Astrocyte of the spinal cord (primary cell): ENCODE data around the gene KCTD18.

Experiments
- DNase-seq: peaks from one replicate; pipeline ENCODE4 v3.0.0; 2011; ENCODE audit warnings: low read depth, low spot score
- H3K4me3 ChIP-seq: 2 replicates; pipeline ENCODE4 v1.5.1; 2011; ENCODE audit warnings: low read depth, mild to moderate bottlenecking, low read length, moderate library complexity
- CTCF ChIP-seq: IDR thresholded peaks from 2 replicates; pipeline ENCODE4 v1.5.1; 2012; ENCODE audit warnings: low read depth, mild to moderate bottlenecking, low read length, inconsistent platforms
- in situ Hi-C: cut with HindIII; loops from 2 replicates; pipeline ENCODE4 v1.10.0; 2017; ENCODE audit warnings: low sequenced_read_pairs

The KCTD18 gene

GRCh38 chr2:200482194-200482593 lies 27.7 kb downstream of the KCTD18 start:
- TF ChIP-seq CTCF, result no peak
- H3K4me3 ChIP-seq, result no peak overlapping the region
- DNase-seq, result no peak
- in situ Hi-C loops, result no loop called here

GRCh38 chr2:200479692-200480265 lies 30.1 kb downstream of the KCTD18 start:
- no peak overlapping the region for H3K4me3 ChIP-seq
- peak; percentile 81 for DNase-seq
- in situ Hi-C loops, result no loop called here
- TF ChIP-seq CTCF, result no peak

GRCh38 chr2:200477667-200478131 lies 32.2 kb downstream of the KCTD18 start:
- in situ Hi-C loops, result no loop called here
- no peak for DNase-seq
- no peak for TF ChIP-seq CTCF
- H3K4me3 ChIP-seq, result no peak overlapping the region

- no peak for DNase-seq
- in situ Hi-C loops, result no loop called here
- no peak overlapping the region for H3K4me3 ChIP-seq
- no peak for TF ChIP-seq CTCF
Observed at GRCh38 chr2:200476836-200477235, 33.0 kb downstream of the KCTD18 start.

GRCh38 chr2:200475795-200476194 lies 34.1 kb downstream of the KCTD18 start:
- no peak for TF ChIP-seq CTCF
- H3K4me3 ChIP-seq, result no peak overlapping the region
- in situ Hi-C loops, result no loop called here
- DNase-seq, result no peak

- TF ChIP-seq CTCF, result no peak
- in situ Hi-C loops, result no loop called here
- H3K4me3 ChIP-seq, result no peak overlapping the region
- DNase-seq, result no peak
Observed at GRCh38 chr2:200472853-200473464, 36.9 kb downstream of the KCTD18 start.
